ENCODE measurements around the gene AHR.

The AHR gene

DNA sequence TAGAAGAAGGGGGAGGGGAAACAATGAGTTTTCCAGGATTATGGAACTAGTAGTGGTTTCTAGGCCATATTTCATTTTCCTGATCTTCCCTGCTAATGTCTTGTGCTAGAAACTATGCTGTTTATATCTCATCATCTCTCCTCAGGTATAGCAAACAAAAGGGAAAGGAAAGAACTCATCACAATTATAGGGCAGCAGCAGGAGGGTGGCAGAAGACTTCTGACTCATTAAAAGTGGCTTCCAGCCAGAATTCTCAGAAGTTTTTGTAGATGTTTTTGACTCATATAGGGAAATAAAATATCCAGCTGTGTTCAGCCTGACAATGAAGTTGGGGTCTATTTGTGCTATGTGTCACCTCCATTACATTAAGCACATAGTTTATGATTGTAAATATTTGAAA is 6.5 kb downstream of the AHR start:
- DNase-seq (ENCODE audit: low spot score): peak; percentile 16

DNA sequence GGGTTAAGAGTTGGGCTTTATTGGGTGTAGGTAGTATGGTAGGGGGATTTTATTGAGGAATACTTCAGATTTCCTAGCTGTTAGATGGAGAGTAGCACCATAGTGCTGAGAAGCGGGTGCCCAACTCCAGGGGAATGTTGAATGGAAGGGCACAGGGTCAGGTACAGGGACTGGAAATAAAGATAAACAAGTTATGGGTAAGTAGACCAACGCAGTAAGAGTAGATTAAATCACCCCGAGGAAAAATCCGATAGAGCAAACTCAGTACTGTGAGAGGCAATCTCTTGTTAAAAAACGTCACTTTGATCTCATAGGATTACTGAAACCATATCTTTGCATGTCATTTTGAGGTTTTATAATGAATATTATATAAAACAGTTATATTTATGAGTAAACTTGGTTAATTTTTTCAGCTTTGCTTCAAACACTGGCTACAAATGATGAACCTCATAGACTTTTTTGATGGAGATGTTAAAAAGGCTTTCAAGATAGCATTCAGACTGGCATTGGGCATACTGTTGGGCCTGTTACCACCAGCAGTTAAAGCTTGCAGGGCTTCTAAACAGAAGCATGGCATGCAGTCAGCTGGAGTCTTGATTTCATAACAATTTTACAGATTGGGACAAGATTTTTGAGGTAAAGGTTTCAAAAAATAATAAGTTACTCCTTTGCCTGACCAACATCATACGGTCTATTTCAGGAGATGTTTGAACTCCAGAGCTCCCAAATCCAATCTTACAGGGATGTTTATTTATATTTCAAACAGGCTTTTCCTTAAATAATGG is 7.1 kb downstream of the AHR start:
- no peak for DNase-seq (ENCODE audit: low spot score)

DNA sequence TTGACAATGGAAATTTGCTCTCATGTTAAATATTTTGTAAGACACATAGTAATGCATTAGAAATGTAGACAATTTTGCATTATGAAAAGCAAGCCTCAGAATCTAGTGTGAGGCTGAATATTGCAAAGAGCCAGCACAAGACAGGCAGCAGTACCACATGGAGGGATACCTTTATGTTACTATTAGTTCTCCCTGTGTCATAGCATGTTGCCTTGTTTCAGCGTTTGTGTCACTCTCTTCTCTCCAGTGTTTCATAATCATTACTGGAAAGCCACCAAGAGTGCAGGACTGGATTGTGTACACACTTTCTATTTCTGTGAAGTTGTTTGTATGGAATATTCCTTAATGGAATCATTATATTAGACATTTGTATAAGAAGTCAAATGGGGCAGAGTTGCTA is 8.5 kb downstream of the AHR start:
- no peak for DNase-seq (ENCODE audit: low spot score)

DNA sequence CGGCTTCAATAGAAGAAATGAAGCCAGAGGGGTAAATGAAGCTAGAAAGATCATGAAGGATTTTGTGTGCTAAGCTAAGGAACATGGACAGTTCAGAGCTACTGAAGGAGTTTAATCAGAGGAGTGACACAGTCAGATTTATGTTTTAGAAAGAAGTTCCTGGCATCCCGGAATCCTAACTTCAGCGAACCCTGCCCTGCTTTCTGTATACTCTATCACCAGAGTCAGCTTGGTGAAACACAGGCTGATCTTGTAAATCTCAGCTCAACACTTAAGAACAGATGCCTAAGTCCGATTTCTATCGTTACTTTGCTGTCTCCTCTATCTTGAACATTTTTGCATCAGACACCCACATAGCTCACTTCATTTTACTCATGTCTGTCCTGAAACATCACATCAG is 9.1 kb downstream of the AHR start:
- DNase-seq (ENCODE audit: low spot score): peak; percentile 3

DNA sequence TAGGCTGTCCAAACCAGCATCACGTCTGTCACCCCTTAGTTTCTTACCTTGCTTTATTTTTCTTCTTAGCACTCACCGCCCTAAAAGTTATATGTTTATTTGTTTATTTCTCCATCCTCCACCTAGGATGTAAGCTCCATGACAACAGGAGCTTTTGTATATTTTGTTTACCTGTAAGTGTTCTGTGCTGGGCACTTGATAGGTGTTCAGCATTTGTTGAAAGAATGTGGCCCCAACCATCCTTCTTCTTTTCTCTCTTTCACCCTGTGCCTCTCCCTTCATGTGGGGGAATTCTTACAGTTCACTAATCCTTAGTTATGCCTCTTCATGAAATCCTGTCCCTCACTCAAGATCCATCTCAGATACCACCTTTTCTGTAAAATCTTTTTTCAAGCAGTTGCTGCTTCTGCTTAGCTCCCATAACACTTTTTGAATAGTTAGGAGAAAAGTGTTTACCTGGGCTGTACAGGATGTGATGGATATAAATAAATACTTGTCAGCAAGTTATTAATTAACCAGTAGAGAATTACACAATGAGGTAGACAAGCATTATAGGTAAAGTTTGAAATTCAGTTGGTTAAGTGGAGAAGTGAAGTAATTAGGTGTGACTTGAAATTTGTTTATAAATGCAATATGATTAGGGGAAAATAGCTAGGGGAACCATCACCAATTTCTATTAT is 9.7 kb downstream of the AHR start:
- DNase-seq (ENCODE audit: low spot score): no peak

DNA sequence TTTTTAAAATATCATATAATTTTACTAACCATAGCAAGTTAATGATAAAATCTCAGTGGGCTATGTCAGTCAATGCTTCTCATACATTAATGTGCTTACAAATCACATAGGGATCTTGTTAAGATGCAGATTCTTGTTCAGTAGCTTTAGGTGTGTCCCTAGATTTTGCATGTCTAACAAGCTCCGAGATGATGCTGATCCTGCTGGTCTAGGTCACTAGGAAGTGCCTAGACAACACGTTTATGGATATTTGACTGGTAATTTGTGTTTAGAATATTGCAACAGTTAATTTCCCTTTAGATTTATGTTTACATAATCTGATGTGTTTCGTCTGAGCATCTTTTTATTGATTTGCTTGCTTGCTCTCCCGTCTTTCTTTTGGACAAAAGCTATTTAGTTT is 12.7 kb downstream of the AHR start:
- no peak for DNase-seq (ENCODE audit: low spot score)

DNA sequence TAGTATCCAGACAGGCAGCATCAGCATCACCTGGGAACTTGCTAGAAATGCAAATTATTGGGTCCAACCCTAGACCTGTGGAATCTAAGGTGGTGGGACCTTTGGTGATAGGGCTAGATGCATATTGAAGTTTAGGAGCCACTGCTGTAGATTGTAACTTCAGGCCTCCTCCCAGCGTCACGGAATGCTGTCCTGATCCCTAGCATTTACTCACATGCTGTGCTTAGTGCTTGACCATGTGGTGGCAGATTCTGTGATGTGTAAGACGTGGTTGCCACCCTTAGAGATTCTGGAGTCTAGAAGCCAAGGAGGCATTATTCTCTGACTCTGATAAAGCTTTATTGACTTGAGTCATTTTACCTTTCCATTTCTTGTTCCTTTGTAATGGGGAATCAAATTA is 13.5 kb downstream of the AHR start:
- DNase-seq (ENCODE audit: low spot score): no peak

DNA sequence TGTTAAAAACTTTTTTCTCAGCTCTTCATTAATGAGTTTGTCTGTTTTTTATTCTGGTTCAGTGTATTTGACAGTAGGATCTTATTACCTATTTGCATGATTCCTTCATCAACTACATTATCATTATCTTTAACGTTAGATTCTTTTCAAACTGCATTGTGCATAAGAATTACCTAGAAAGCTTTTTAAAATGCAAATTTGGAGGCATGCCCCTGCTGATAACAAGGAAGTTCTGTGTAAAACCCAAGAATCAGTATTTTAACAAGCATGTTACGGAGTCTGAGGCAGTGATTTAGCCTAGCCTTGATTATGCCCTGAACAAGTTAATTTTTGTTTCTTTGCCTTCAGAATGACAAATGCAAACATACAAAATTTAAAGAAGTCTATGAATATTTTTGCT is 14.2 kb downstream of the AHR start:
- no peak for DNase-seq (ENCODE audit: low spot score)

DNA sequence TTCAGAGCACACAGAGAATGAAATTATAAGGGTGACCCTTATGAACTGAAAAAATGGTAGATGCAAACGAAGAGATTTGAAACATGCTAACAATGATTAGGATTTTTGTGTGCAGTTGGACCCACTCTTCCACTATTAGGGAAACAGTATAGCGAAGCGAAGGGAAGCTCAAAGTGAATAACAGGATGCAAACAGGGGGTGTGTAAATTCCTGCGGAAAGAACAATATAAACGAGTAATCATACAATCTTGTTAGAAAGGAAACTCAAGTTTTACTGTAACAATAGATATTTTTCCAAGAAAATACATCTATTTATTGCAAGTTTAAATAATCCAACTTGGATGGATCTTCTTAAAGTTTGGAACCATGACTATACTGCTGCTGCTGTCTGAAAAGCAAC is 14.7 kb downstream of the AHR start:
- DNase-seq (ENCODE audit: low spot score): no peak

DNA sequence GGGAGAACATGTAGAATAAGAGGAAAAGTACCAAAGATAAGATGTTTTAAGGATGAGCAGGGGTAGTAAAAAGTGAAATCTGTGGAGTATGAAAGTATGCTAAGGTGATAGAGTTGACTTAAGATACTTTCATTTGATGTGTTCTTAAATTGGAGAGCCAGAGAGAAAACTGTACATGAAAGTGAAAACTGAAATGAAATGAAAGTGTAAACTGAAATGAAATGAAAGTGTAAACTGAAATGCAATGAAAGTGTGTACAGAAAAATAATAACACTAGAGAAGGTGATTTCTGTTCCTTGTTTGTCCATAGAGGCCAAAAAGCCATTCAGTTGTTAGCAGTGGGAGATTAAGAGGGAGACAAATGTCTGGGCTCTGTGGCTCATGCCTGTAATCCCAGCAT is 17.5 kb downstream of the AHR start:
- DNase-seq (ENCODE audit: low spot score): no peak

DNA sequence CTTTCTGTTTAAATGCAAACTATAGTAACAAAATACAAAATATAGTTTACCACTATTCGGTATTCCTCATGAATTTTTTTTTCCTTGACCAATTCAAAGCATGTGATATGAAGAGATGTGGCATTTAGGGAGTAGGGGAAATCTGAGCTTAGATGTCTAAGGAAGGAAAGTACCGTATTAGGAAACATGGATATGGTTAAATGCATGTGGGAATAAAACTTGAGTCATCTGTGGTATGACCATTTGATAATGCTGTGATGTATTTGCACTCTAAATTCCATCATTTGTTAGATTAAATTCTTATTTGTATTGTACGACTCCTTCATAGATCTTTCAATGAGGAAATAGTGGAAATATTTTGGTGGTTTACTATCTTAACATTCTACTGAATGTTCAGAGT is 19.7 kb downstream of the AHR start:
- DNase-seq (ENCODE audit: low spot score): no peak

DNA sequence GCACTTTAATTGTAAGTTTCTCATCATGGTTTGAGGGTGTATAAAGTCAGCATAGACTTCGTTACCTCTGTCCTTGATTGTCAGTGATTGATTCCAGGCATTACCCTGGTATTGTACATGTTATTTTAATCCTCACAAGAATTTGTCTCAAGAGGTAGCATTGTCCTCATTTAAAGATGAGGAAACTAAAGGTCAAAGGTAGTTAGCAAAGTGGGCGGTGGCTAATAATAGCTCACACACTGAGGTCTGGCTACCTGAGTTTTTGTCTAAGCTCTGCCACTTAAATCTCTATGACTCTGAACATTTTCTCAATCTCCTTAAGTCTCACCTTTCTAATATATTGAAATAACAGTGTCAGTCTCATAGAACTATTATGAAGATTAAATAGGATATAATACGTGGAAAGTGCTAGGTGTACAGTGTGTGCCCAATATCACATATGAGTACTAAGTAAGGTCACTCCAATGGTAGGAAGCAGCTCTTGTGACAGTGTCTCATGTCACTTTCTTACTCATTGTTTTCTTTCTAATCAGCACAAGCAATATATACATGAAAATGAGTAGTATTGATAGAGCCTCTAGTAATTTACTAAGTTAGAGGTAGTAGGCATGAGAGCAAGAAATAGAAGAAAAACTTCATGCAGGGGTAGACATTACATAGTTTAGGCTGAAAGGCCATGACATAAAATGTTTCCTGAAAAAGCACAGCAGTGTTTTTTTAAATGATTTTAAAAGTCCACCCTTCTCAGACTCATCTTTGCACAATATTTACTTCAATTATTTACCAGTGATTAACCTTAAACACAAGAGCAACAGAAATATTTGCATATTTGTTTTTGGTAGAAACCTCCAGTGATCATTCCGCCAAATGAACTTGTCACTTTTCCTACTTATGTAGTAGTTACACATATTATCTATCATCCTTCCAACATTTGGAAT is 21.0 kb downstream of the AHR start:
- DNase-seq (ENCODE audit: low spot score): no peak

DNA sequence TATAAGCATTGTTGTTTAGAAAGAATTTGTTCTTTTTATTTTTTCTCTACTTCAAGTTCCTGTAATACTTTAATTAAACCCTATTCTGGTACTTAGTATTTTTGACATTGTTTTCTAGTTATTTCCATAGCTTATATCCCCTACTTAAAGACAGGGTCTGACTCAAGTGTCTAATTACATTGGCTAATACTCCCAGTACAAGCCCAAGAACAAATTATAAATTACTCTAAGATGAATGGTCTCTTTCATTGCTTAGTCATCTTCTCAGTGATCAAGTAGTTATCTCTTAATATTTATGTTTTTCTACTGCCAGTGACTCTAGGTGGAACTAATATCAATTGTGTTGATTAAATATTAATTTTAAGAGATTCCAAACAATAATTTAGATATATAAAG is 21.6 kb downstream of the AHR start:
- DNase-seq (ENCODE audit: low spot score): no peak

DNA sequence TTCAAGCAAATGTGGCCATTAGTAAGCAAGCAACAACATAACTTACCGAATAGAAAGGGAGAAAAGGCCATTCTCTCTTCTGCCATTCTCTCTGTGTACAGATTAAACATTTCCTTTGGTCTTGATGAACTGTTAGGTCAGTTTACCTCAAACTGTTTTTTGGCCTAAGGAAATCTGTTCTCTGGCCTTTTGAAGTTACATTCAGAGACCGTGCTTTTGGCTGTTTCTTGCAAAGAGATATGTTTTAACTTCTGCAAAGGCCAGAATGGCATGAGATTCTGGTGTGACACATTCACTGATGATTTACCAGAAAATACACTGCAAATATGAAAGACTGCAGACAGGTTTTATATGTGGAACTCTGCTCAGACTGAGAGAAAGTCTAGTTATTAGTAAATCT is 22.2 kb downstream of the AHR start:
- no peak for DNase-seq (ENCODE audit: low spot score)

DNA sequence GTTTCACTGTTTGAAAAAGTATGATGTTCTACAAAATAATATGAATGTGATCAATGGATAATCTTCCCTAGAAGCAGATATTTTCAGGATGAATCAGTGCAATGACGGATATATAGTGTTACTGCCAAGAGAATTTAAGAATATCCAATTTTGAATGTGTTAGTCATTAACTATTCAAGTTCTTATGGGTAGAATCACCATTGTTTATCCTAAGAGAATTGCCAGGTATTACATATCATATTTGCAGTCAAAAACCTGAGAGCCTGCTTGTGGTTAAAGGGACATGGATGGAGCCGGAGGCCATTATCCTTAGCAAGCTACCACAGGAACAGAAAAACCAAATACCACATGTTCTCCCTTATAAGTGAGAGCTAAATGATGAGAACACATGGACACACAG is 26.9 kb downstream of the AHR start:
- DNase-seq (ENCODE audit: low spot score): no peak

DNA sequence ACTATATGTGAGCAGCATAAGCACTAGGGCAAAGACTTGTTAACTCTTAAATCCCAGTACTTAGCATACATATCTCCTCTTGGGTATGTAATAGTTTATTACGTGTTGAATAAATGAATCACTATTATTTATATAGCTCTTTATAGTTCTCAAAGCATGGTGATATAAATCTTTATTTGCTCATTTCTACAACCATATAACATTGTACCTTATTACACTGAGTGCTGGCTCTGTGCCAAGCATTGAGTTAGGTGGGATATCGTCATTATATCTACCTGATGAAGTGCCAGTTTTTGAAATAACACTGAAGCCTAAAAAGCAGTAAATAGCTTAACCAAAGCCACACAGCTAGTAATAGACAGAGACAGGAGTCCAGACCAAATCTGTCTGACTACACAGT is 27.9 kb downstream of the AHR start:
- no peak for DNase-seq (ENCODE audit: low spot score)

DNA sequence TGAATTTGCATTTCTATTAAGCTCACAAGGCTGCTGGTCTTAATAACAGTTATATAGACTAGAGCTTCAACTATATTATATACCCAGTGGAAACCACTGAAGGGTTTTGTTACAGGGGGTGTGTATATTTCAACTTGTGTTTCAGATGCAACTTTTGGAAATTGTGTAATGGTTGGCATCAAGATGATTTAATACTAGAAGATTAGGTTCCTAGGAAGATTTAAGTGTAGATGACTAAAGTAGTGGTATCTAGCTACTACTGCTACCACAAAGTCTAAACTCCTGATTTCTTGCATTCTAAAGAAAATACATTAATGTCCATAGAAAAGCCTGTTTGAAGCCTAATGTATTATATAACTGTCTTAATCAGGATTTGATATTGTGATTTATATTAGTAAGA is 30.2 kb downstream of the AHR start:
- no peak for DNase-seq (ENCODE audit: low spot score)

DNA sequence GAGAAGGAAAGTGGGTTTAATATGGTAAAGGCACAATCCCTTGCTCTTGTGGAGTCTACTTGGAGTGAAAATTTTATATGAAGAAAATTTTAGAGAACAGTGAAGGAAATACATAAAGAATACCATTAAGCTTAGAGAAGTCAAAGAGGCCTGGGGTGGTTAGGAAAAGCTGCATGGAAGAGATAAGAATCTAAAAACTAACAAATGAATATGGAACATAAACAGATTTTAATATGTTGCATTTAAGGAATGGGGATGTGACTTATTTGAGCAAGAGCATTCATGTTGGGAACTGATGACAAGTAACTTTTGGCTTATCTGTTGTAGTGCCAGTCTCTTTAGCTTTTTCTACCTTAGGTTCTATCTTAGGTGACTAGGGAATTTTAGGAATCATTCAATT is 31.0 kb downstream of the AHR start:
- DNase-seq (ENCODE audit: low spot score): no peak

DNA sequence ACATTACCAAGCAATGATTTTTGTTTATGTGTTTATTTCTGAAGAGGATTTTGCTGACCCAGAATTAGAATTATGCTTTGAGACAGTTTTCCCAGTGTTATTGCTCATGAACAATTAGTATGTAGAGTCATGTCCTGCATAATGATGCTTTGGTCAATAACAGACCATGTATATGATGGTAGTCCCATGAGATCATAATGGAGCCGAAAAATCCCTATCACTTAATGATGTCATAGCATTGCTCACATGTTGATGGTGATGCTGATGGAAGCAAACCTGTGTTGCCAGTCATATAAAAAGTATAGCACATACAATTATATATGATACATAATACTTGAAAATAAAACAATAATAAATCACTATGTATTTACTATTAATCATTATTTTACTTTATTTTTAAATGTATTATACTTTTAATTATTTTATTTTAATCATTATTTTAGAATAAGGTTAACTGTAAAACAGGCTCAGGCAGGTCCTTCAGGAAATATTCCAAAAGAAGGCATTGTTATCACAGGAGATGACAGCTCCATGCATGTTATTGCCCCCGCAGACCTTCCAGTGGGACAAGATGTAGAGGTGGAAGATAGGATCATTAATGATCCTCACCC is 33.5 kb downstream of the AHR start:
- no peak for DNase-seq (ENCODE audit: low spot score)

DNA sequence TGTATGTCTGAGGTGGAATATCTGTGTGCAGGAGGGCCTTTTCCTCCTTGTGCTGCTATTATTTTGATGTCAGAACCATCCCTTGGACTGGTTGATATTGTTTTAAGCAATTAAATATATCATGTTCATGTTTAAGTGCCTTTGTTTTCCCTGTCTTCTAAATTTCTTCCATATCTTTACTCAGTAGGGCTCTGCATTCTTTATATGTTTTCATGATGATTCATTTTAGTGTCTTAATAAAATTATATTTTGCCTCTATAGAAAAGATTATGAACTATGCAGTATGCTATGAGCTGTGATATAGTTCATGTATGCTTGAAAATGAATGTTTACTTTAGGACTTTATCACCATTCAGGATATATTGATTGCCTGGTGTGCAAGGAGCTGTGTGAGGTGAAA is 34.8 kb downstream of the AHR start:
- no peak for DNase-seq (ENCODE audit: low spot score)

DNA sequence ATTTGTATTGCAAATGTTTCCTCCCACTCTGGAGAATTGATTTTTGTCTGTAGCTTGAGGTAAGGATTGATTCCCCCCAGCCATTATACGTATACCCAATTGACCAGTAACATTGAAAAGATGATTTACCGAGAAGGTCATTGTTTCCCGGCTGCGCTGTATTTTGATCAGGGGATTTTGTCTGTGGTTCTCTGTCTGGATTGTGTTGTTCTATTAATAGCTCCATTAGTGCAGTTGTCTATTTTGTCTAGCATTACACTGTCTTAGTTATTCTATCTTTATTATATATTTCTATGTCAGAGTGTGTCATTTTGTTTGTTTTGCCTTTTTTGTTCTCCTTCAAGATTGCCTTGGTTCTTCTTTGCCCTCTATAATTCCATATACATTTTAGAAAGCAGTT is 37.7 kb downstream of the AHR start:
- no peak for DNase-seq (ENCODE audit: low spot score)

DNA sequence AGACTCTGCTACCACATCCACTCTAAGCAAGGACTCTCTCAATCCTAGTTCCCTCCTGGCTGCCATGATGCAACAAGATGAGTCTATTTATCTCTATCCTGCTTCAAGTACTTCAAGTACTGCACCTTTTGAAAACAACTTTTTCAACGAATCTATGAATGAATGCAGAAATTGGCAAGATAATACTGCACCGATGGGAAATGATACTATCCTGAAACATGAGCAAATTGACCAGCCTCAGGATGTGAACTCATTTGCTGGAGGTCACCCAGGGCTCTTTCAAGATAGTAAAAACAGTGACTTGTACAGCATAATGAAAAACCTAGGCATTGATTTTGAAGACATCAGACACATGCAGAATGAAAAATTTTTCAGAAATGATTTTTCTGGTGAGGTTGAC is 40.7 kb downstream of the AHR start:
- no peak for DNase-seq (ENCODE audit: low spot score)

DNA sequence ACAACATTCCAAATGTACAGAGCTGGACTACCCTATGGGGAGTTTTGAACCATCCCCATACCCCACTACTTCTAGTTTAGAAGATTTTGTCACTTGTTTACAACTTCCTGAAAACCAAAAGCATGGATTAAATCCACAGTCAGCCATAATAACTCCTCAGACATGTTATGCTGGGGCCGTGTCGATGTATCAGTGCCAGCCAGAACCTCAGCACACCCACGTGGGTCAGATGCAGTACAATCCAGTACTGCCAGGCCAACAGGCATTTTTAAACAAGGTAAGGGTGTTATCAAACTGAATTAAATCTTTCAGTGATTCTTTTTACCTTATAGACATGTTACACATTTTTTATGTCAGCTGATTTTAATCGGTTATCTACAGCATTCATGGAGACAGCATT is 41.5 kb downstream of the AHR start:
- DNase-seq (ENCODE audit: low spot score): no peak
